GM21381 (cell line): Measurements from ENCODE around the gene CLASP2.

ENCODE experiments used
- ATAC-seq: cut with Tn5 transposase; IDR thresholded peaks from one replicate; pipeline ENCODE4 v1.9.1; 2021; ENCODE audit warnings: mild to moderate bottlenecking, moderate library complexity; ENCODE audit not compliant: unreplicated experiment

The CLASP2 gene

GRCh38 chr3:33557279-33557678, 160.8 kb downstream of the CLASP2 start:
- no peak for ATAC-seq

- ATAC-seq = no peak
Measured at GRCh38 chr3:33547101-33547500, 171.0 kb downstream of the CLASP2 start.

DNA sequence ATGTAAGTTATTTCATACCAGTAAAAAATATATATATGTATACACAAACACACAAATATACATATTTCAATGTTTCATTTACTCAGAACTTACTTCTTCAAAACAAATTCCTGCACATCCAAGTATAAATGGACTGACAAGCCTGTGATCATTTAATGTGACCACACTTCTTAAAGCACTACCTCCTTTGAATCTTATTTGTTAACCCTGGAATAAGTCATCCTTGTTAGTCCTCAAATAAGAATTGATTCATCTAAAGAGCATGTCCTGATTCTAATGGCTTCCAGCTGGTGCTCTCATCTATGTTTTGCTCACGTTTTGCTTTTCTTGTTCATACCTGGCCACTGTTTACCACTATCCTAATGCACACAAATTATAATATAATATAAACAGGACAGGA, 173.9 kb downstream of the CLASP2 start:
- ATAC-seq = no peak

DNA sequence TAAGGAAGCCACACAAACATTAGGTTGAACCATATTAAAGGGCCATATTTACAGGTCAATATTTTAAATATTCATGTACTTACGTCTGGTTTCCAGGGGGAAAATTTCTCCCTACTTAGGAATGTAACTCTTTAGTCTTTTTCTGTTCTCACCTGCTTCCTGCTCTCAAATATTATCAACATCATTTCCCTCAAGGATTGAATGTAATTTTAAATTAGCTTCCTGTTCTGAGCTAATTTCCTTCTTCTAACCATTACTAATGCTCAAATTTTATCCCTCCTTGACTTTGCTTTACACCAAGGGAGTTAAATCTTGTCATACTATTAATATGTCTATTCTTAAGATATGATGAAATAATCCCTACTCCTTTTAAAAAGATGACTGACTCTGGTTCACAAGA, 174.5 kb downstream of the CLASP2 start:
- no peak for ATAC-seq

- no peak for ATAC-seq
Measured at GRCh38 chr3:33541918-33542317, 176.1 kb downstream of the CLASP2 start.

DNA sequence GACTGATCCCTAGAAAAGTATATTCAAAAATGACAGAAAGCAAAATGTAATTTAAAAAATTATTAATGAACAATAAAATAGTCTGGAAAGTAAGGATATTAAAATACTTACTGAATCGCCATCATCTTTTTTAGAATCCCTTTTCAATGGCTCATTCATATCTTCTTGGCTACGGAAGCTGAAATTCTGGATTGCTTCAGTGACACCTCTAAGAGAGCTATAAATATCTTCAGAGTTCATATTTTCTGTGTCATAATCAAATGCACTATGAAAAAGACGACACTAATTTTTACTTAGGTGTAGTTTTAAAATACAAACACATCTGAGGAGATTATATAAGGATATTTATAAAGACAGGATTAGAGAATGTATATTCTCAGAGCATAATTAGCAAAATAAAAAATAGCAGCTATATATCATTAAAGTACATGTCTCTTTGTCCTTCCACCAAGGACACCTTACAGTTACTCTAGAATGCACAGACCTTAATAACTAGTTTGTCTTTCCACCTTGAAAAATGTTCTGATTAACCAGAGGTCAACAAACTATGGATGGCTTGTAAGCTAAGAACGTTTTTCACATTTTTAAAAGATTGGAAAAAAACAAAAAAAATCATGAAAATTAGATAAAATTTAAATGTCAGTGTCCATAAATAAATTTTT, 179.2 kb downstream of the CLASP2 start:
- no peak for ATAC-seq

GRCh38 chr3:33537133-33537532, 180.9 kb downstream of the CLASP2 start:
- ATAC-seq = no peak

DNA sequence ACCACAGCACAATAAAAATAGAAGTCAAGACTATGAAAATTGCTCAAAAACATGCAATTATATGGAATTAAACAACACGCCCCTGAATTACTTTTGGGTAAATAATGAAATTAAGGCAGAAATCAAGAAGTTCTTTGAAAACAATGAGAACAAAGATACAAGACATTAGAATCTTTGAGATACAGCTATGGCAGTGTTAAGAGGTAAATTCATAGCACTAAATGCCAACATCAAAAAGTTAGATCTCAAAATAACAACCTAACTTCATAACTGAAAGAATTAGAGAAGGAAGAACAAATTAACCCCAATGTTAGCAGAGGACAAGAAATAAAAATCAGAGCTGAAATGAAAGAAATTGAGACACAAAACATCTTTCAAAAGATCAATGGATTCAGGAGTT, 191.3 kb downstream of the CLASP2 start:
- no peak for ATAC-seq

- ATAC-seq = no peak
Measured at GRCh38 chr3:33525232-33525631, 192.8 kb downstream of the CLASP2 start.

- ATAC-seq = no peak
Measured at GRCh38 chr3:33523093-33523667, 194.9 kb downstream of the CLASP2 start.

DNA sequence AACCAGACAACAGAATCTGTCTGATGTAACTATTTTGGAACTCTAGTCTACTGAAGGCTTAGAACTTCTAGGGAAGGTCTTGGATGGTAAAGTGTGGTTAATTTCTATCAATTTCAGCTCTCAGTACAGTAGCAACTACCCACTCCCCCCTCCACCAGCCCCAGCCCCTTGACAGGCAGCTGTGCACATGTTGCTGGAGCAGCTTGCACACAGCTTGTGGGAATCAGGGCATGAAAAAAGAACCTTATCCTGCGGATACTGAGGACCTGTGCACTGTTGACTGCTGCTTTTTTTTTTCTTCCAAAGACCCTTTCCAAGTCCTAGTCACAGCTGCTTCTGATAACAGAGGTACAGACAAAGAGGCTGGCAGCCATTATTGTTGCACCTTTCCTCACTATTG, 196.3 kb downstream of the CLASP2 start:
- no peak for ATAC-seq

DNA sequence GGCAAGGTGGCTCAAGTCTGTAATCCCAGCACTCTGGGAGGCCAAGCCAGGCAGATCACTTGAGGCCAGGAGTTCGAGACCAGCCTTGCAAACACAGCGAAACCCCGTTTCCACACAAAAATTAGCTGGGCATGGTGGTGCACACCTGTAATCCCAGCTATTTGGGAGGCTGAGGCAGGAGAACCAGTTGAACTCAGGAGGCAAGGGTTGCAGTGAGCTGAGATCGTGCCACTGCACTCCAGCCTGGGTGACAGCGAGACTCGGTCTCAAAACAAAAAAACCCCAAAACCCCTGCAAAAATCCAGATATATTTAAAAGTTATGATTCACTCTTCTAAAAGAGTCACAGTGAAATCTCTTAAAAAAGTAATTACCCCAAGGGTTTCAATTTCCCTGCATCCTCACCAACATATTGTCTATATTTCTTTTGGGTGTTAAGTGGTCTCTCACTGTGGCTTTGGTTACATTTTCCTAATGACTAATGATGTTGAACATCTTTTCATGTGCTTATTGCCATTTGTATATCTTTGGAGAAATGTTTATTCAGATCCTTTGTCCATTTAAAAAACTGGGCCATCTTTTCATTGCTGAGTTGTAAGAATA, 204.7 kb downstream of the CLASP2 start:
- no peak for ATAC-seq

DNA sequence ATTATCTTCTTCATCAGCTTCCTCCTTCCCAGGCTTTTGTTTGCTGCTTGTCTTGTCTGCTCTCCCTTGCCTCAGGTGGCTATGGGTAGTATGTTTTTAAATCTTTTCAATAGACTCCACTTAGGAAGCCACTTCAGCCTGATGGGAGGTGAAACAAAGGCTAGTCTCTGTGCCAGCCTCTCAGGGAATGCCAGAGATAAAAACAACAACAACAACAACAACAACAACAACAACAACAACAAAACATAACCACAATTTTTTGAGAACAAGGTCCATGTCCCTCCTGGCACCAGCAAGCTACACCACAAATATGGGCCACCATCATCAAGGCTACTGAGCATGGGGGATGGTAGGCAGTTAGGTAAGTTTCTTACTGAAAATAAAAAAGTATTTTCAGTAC, 213.0 kb downstream of the CLASP2 start:
- no peak for ATAC-seq

GRCh38 chr3:33496449-33496848, 221.6 kb downstream of the CLASP2 start:
- no peak for ATAC-seq

DNA sequence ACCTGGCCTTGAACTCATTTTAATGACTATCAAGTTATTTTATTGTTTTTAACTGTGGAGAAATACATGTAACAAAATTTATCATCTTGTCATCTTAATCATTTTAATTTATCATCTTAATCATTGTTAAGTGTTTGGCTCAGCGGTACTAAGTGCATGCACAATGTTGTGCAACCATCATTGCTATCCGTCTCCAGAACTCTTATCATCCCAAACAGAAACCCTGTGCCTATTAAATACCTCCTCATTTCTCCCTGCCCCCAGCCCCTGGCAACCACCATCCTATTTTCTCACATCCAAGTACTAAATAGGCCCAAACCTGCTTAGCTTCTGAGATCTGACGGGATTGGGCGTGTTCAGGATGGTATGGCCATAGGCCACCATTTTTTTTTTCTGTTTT, 226.3 kb downstream of the CLASP2 start:
- no peak for ATAC-seq

- ATAC-seq = no peak
Measured at GRCh38 chr3:33490641-33491241, 227.3 kb downstream of the CLASP2 start.

DNA sequence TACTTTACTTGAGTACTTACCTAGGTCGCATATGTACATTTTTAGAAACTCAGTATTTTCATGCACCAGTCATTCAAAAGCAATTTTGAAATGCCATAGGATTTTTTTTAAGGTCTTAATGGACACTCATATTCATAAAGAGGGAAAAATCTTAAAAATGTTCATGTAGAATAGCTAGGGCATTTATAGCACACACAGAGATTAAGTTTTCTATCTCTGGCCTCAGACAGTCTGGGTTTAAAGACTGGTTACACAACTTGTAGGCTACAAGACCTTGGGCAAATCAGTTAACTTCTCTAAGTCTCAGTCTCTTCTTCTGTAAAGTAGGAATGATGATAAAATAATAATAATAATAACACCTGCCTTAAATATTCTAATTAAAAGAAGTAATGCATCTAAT, 229.4 kb downstream of the CLASP2 start:
- no peak for ATAC-seq

DNA sequence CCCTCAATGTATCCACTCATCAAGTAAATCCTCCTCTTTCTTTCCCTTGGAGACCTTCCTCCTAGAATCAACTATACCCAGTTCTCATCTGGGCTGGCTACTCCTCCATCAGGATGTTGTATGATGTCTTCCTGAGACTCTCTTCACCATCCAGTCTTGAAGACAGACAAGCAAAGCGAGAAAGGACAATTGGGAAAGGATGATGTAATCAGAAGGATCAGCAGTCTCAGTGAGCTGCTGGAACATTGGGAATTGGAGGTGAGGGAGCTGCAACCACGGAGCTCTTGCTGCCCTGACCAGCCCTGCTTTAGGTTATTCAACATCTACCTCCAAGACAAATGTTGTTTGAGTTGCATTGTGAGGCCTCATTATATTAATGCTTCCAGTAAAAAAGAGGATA, 229.8 kb downstream of the CLASP2 start:
- no peak for ATAC-seq

- ATAC-seq = no peak
Measured at GRCh38 chr3:33482111-33482521, 235.9 kb downstream of the CLASP2 start.

DNA sequence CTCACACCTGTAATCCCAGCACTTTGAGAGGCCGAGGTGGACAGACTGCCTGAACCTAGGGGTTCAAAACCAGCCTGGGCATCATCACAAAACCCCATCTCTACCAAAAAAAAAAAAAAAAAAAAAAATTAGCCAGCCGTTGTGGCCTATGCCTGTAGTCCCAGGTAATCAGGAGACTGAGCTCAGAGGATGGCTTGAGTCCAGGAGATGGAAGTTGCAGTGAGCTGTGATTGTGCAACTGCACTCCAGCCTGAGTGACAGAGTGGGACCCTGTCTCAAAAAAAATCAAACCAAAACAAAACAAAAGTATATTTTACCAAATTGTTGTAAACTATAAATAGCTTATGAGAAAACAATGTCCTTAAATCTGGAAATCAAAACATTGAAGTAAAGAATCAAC, 243.2 kb downstream of the CLASP2 start:
- no peak for ATAC-seq

DNA sequence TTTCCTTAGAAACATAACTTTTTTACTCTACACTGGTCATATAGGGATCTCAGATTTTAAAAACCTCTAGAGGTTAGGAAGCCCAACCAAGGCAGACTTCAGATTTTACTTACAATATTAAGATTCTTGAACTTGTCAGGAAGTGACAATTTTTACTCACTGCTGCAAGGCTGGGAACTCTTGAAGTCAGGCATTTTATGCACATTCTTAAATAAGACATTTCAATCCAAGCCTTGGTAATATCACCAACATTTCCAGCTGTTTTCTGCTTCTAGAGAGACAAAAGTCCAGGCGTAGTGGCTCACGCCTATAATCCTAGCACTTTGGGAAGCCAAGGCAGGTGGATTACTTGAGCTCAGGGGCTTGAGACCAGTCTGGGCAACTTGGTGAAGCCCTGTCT, 244.2 kb downstream of the CLASP2 start:
- ATAC-seq = no peak

DNA sequence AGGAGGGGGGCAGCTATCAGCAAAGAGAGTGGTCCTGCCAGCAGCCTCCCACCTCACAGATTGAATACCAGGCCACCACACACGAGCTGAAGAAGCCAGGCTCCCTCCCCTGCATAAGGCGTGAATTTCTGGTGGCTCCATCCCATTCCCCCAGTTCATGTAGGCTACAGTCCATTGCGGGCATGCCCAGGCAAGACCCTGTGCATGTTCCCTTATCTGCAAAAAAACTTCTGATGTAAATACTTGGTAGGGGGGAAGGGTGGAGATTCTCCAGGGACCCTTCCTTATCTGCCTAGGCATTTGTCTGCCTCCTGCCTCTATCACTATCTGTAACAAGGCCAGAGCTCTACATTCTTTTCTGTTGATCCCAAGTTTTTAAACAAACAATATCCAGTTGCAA, 250.3 kb downstream of the CLASP2 start:
- ATAC-seq = no peak
